ENCODE measurements around the gene MUC16.

The MUC16 gene

GRCh38 chr19:9011875-9012274, 1.7 kb upstream of the MUC16 start:
- ChIA-PET POLR2A (no interaction called here), CTCF (no interaction called here)
- H3K4me3 ChIP-seq (ENCODE audit: low read depth, low read length), result no peak overlapping the region
- DNase-seq (ENCODE audit: low read depth, low spot score), result no peak
- TF ChIP-seq CTCF (IDR thresholded peaks at IDR 0.05; ENCODE audit: insufficient read depth, low read length, missing control alignments), result no peak

- ChIA-PET POLR2A (no interaction called here), CTCF (no interaction called here)
- DNase-seq (ENCODE audit: low read depth, low spot score), result no peak
- no peak overlapping the region for H3K4me3 ChIP-seq (ENCODE audit: low read depth, low read length)
- no peak for TF ChIP-seq CTCF (IDR thresholded peaks at IDR 0.05; ENCODE audit: insufficient read depth, low read length, missing control alignments)
Observed at GRCh38 chr19:9010693-9011092, 484 bp upstream of the MUC16 start.

GRCh38 chr19:9009431-9009830, 778 bp downstream of the MUC16 start:
- H3K4me3 ChIP-seq (ENCODE audit: low read depth, low read length), result no peak overlapping the region
- DNase-seq (ENCODE audit: low read depth, low spot score), result no peak
- no peak for TF ChIP-seq CTCF (IDR thresholded peaks at IDR 0.05; ENCODE audit: insufficient read depth, low read length, missing control alignments)
- ChIA-PET POLR2A (no interaction called here), CTCF (no interaction called here)

GRCh38 chr19:9008667-9009066, 1.5 kb downstream of the MUC16 start:
- TF ChIP-seq CTCF (IDR thresholded peaks at IDR 0.05; ENCODE audit: insufficient read depth, low read length, missing control alignments), result no peak
- no peak overlapping the region for H3K4me3 ChIP-seq (ENCODE audit: low read depth, low read length)
- CTCF ChIA-PET, result no interaction called here
- no peak for DNase-seq (ENCODE audit: low read depth, low spot score)
- POLR2A ChIA-PET, result no interaction called here

GRCh38 chr19:9000933-9001332, 9.3 kb downstream of the MUC16 start:
- no peak for DNase-seq (ENCODE audit: low read depth, low spot score)
- ChIA-PET CTCF (no interaction called here), POLR2A (no interaction called here)
- no peak for TF ChIP-seq CTCF (IDR thresholded peaks at IDR 0.05; ENCODE audit: insufficient read depth, low read length, missing control alignments)
- no peak overlapping the region for H3K4me3 ChIP-seq (ENCODE audit: low read depth, low read length)

- no peak for DNase-seq (ENCODE audit: low read depth, low spot score)
- ChIA-PET POLR2A (no interaction called here), CTCF (no interaction called here)
Observed at GRCh38 chr19:8988204-8988603, 22.0 kb downstream of the MUC16 start.

More at GRCh38 chr19:8988204-8988603, 22.0 kb downstream of the MUC16 start:
- no peak for TF ChIP-seq CTCF (IDR thresholded peaks at IDR 0.05; ENCODE audit: insufficient read depth, low read length, missing control alignments)
- no peak overlapping the region for H3K4me3 ChIP-seq (ENCODE audit: low read depth, low read length)

Measured in AG04449 (cell line).